Sigmoid colon (tissue), 4 donors: ENCODE measurements around the gene HDAC7.

Experiments used
- CTCF ChIP-seq, 4 experiments: fragments of 450-650 bp in 3 of 4; fragments of 200-600 bp in 1 of 4; IDR thresholded peaks; one replicate each; pipeline ENCODE4 v1.5.1; 2016 to 2019; ENCODE audit warnings: antibody characterized with exemption in 4 of 4, mild to moderate bottlenecking in 3 of 4, moderate library complexity in 2 of 4
- EP300 ChIP-seq, 4 donors: sonication (generic); formaldehyde crosslinking; IDR thresholded peaks; one replicate each; pipeline ENCODE4 v1.6.1; 2017; ENCODE audit warnings: antibody characterized with exemption in 4 of 4

GRCh38 chr12:47856094-47856493 is 36.4 kb upstream of the HDAC7 start:
- TF ChIP-seq CTCF (IDR thresholded peaks at IDR 0.05) (no peak), EP300 (IDR thresholded peaks at IDR 0.05) (no peak)
